ENCODE measurements around the gene ZNF750. TPM values are rescaled to one million over a fixed set of nuclear protein-coding genes. Genes with fewer than 3 reads are reported as not detected.

The ZNF750 gene
- total RNA-seq, 6 experiments from 2014 or later, result not detected

DNA sequence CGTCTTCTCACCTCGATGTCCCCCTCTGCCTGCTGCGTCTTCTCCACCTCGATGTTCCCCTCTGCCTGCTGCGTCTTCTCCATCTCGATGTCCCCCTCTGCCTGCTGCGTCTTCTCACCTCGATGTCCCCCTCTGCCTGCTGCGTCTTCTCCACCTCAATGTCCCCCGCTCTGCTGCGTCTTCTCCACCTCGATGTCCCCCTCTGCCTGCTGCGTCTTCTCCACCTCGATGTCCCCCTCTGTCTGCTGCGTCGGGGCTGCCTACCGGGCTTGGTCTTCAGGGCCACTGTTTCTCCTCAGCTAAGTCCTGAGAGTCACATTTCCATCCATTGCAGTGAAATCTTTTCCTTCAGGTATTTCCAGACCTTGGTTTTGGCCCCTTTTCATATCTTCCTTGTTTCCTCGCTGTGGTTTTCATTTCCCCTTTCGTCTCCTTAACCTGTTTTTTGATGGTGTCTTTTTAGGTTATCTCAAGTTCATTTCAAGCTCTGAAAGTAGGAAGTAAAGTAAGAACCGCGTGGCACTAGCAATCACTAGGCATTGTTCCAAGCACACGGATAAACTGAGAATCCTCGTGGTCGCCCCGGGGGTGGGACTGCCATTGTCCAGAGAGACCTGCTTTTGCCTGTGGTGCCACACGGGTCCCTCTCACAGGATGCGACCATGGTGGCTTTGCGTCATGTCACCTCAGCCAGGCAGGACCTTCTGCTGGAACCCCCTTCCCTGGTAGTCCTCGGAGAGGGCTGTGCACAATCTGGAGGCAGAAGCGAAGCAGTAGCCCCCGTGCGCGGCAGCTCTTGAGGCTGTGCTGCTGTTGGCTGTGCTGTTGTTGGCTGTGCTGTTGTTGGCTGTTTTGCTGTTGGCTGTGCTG lies 9.5 kb upstream of the ZNF750 start:
- Histone ChIP-seq H3K27ac (no peak overlapping the region), H3K4me3 (no peak overlapping the region), H3K9me3 (no peaks in the 10 kb centered on the region), H3K36me3 (no peaks in the 10 kb centered on the region), H3K4me1 (no peaks in the 10 kb centered on the region), H3K27me3 (no peaks in the 10 kb centered on the region)
- TF ChIP-seq, protein P1, sequence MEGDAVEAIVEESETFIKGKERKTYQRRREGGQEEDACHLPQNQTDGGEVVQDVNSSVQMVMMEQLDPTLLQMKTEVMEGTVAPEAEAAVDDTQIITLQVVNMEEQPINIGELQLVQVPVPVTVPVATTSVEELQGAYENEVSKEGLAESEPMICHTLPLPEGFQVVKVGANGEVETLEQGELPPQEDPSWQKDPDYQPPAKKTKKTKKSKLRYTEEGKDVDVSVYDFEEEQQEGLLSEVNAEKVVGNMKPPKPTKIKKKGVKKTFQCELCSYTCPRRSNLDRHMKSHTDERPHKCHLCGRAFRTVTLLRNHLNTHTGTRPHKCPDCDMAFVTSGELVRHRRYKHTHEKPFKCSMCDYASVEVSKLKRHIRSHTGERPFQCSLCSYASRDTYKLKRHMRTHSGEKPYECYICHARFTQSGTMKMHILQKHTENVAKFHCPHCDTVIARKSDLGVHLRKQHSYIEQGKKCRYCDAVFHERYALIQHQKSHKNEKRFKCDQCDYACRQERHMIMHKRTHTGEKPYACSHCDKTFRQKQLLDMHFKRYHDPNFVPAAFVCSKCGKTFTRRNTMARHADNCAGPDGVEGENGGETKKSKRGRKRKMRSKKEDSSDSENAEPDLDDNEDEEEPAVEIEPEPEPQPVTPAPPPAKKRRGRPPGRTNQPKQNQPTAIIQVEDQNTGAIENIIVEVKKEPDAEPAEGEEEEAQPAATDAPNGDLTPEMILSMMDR (IDR thresholded peaks at IDR 0.05), result no peak
- TF ChIP-seq POLR2A (IDR thresholded peaks at IDR 0.05), result no peak
- ATAC-seq (no peak), DNase-seq (peak in 1 of 3 donors; percentile 20)
- intact Hi-C loops (cut with DNase I), result no loop called here
- WGBS (ENCODE audit: insufficient coverage, low coverage, low lambda C conversion rate, missing lambda C conversion rate), result 76% methylated on average over 26 of the region's 33 CpGs

DNA sequence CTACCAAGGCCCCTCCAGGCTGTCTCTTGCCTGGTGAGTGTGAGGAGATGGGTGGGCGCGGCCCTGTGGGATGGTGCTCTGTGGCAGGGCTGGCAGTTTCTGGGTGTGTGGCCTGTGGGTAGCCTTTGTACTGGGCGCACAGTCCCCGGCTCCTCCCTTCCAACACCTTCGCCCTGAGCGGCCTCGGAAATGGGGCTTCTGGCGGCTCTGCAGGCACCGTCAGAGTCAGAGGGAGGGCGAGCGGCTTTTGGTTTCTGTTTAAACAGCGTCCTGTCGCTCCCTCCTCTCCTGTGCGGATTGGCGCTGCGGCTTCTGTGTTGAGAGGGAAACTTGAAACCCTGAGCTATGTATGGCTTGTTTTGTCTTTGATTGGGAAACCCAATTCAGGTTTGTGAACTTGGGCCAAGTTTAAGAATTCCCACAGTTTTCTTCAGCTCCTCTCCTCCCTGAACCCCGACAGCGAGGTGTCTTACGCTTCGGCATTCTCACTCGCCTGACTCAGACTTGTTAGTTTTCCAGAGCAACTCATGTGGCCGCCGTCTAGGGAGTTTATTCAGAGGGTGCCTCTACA lies 8.3 kb upstream of the ZNF750 start:
- peak in 2 of 3 donors; percentile 31 to 77 for DNase-seq
- H3K4me1 ChIP-seq, result no peaks in the 10 kb centered on the region
- 92% methylated on average over 7 of the region's 23 CpGs for WGBS (ENCODE audit: insufficient coverage, low coverage, low lambda C conversion rate, missing lambda C conversion rate)

DNA sequence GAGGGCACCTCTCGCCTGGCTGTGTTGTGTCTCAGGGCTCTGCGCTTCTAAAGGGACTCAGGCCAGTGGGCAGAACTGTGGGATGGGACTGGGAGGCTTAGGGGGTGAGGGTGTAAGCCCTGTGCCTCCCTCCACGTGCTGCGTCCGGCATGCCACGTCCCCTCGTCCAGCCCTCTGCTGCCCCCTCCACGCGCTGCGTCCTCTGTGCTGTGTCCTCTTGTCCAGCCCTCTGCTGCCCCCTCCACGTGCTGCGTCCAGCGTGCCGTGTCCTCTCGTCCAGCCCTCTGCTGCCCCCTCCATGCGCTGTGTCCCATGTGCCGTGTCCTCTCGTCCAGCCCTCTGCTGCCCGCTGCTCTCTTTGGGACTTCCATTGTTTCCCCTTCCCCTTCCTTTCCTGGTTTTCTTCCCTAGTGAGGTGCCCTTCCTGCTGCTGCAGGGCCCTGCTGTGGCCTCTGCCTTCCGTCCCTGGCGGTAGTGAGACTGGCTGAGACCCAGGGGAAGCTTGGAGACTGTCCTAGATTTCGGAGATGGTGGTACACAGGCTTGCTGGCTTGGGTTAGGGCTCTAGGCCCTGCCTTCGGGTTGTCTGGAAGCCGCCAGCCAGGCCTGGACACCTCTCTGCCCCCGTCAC lies 6.4 kb upstream of the ZNF750 start:
- Histone ChIP-seq H3K27me3 (no peaks in the 10 kb centered on the region), H3K9me3 (no peaks in the 10 kb centered on the region), H3K4me1 (no peaks in the 10 kb centered on the region), H3K36me3 (no peaks in the 10 kb centered on the region), H3K27ac (peak overlapping the region in 2 of 3 donors; percentile 43 to 44), H3K4me3 (peak overlapping the region; percentile 25 to 29 (median 27))
- TF ChIP-seq, protein P1 (IDR thresholded peaks at IDR 0.05), result no peak
- TF ChIP-seq POLR2A (IDR thresholded peaks at IDR 0.05), result no peak
- intact Hi-C loops (cut with DNase I), result no loop called here
- DNase-seq (peak in 1 of 3 donors; percentile 24), ATAC-seq (peak; percentile 38 to 48 (median 44))
- WGBS (ENCODE audit: insufficient coverage, low coverage, low lambda C conversion rate, missing lambda C conversion rate), result 81% methylated on average over 21 of the region's 25 CpGs

More for the DNA sequence above, 8.3 kb upstream of the ZNF750 start:
- H3K27ac ChIP-seq, result no peak overlapping the region
- no peak overlapping the region for H3K4me3 ChIP-seq
- no peaks in the 10 kb centered on the region for H3K9me3 ChIP-seq
- H3K36me3 ChIP-seq, result no peaks in the 10 kb centered on the region
- ATAC-seq, result peak; percentile 23 to 76 (median 50)
- TF ChIP-seq, protein P1 (IDR thresholded peaks at IDR 0.05), result no peak
- TF ChIP-seq POLR2A (IDR thresholded peaks at IDR 0.05), result no peak
- intact Hi-C loops (cut with DNase I), result no loop called here
- H3K27me3 ChIP-seq, result no peaks in the 10 kb centered on the region

DNA sequence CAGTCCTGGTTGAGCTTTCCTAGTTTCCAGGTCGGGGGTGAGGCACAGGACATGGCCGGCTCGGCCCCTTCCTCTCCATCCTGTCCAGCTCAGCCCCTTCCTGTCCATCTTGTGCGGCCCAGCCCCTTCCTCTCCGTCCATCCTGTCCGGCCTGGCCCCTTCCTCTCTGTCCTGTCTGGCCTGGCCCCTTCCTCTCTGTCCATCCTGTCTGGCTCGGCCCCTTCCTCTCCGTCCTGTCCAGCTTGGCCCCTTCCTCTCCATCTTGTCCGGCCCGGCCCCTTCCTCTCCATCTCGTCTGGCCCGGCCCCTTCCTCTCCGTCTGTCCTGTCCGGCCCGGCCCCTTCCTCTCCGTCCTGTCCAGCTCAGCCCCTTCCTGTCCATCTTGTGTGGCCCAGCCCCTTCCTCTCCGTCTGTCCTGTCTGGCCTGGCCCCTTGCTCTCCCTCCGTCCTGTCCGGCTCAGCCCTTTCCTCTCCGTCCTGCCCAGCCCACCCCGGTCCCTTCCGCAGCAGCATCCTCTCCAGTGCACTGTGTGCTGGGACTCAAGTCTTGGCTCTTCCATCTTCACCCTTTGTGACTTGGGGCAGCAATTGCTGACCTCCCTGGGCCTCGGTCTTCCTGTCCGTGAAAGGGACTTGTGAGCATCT lies 5.5 kb upstream of the ZNF750 start:
- ATAC-seq, result peak; percentile 74 to 86 (median 80)
- Histone ChIP-seq H3K36me3 (no peaks in the 10 kb centered on the region), H3K27ac (peak overlapping the region in 1 of 3 donors; percentile 43), H3K27me3 (no peaks in the 10 kb centered on the region), H3K4me1 (no peaks in the 10 kb centered on the region), H3K4me3 (peak overlapping the region; percentile 25 to 29 (median 27)), H3K9me3 (no peaks in the 10 kb centered on the region)
- TF ChIP-seq, protein P1 (IDR thresholded peaks at IDR 0.05), result no peak
- TF ChIP-seq POLR2A (IDR thresholded peaks at IDR 0.05), result no peak
- DNase-seq, result peak; percentile 64 to 83 (median 80)
- intact Hi-C loops (cut with DNase I), result no loop called here
- 70% methylated on average over 11 of the region's 24 CpGs for WGBS (ENCODE audit: insufficient coverage, low coverage, low lambda C conversion rate, missing lambda C conversion rate)
